HCT116 (cell line): ENCODE results near the gene CDCP2. TPM values are rescaled to one million over a fixed set of nuclear protein-coding genes. Genes with fewer than 3 reads are reported as not detected.

Experiments
- ATAC-seq: fragments of 200-7000 bp; cut with Tn5 transposase; 2 replicates; pipeline ENCODE4 v1.9.1; 2020; ENCODE audit warnings: mild to moderate bottlenecking, moderate library complexity
- BruUV-seq: library from RNA; stranded (reverse); fragments of 400-500 nt; replicated peaks from 2 replicates; lab custom pipeline; 2021; lab: Mats Ljungman, UMichigan
- CTCF ChIA-PET: fragments of 300-600 bp; sonication (Branson Sonifier 250); formaldehyde crosslinking; loops from one replicate; lab custom pipeline; 2021; ENCODE audit warnings: antibody characterized with exemption; lab: Charles Lee
- POLR2A ChIA-PET: fragments of 300-600, 350-600 bp; sonication (Branson Sonifier 250); formaldehyde crosslinking; loops from one replicate; lab custom pipeline; 2021; ENCODE audit warnings: antibody characterized with exemption; lab: Charles Lee
- RAD21 ChIA-PET, 2 experiments: fragments of 300-600 bp; sonication (Branson Sonifier 250); formaldehyde crosslinking; loops; one replicate each; lab custom pipeline; 2023; ENCODE audit warnings: low total read pairs in 2 of 2; ENCODE audit not compliant: uncharacterized antibody in 2 of 2, unreplicated experiment in 2 of 2, low non-redundant PET in 1 of 2; lab: Charles Lee
- DNase-seq: peaks from one replicate; pipeline ENCODE4 v3.0.0-alpha.2; 2010; ENCODE audit warnings: low read depth, low spot score
- H2AFZ ChIP-seq: fragments of 200-600 bp; shearing (Covaris generic), sonication (generic); 2 replicates; pipeline ENCODE4 v1.6.1; 2017; ENCODE audit warnings: low read depth, mixed run types, mixed read lengths, antibody characterized with exemption, low read length; ENCODE audit not compliant: poor library complexity, severe bottlenecking
- H3K27ac ChIP-seq: 2 replicates; pipeline ENCODE4 v1.5.1; 2012; ENCODE audit warnings: low read depth, low read length
- H3K27me3 ChIP-seq: fragments of 200-600 bp; sonication (generic); 2 replicates; pipeline ENCODE4 v1.6.1; 2016; ENCODE audit warnings: mixed run types, low read length, mixed read lengths; ENCODE audit not compliant: insufficient read depth
- H3K36me3 ChIP-seq, 2 experiments: fragments of 200-500 bp in 1 of 2; fragments of 200-600 bp in 1 of 2; sonication (Bioruptor generic) in 1 of 2; sonication (generic) in 1 of 2; 2 replicates each; pipeline versions ENCODE4 v1.5.1 to v1.6.1; 2014 to 2016; ENCODE audit warnings: low read length in 2 of 2, inconsistent platforms in 1 of 2, mixed read lengths in 1 of 2, mixed run types in 1 of 2; ENCODE audit not compliant: insufficient read depth in 2 of 2, control insufficient read depth in 1 of 2
- H3K4me1 ChIP-seq, 2 experiments: fragments of 200-600 bp in 1 of 2; sonication (generic) in 1 of 2; 2 replicates each; pipeline versions ENCODE4 v1.5.1 to v1.6.1; 2012 to 2017; ENCODE audit warnings: low read length in 2 of 2, inconsistent platforms in 1 of 2, mild to moderate bottlenecking in 1 of 2, mixed read lengths in 1 of 2, mixed run types in 1 of 2, moderate library complexity in 1 of 2; ENCODE audit not compliant: insufficient read depth in 2 of 2, control insufficient read depth in 1 of 2
- H3K4me2 ChIP-seq: fragments of 200-600 bp; sonication (generic); 2 replicates; pipeline ENCODE4 v1.6.1; 2017; ENCODE audit warnings: mixed run types, low read length, mixed read lengths
- H3K4me3 ChIP-seq, 2 experiments: fragments of 200-600 bp in 1 of 2; sonication (generic) in 1 of 2; replicated peaks in 1 of 2; 2 replicates each; pipeline ENCODE4 v1.5.1; 2011 to 2016; ENCODE audit warnings: low read length in 2 of 2, control low read depth in 1 of 2, low read depth in 1 of 2, mild to moderate bottlenecking in 1 of 2, mixed read lengths in 1 of 2, mixed run types in 1 of 2
- H3K79me2 ChIP-seq: fragments of 200-600 bp; sonication (generic); 2 replicates; pipeline ENCODE4 v1.6.1; 2017; ENCODE audit warnings: mild to moderate bottlenecking, mixed run types, low read length, moderate library complexity, mixed read lengths; ENCODE audit not compliant: insufficient read depth
- H3K9ac ChIP-seq: fragments of 200-600 bp; sonication (generic); 2 replicates; pipeline ENCODE4 v1.6.1; 2016; ENCODE audit warnings: low read length, mixed read lengths
- H3K9me2 ChIP-seq: fragments of 200-600 bp; sonication (generic), shearing (Covaris generic); 2 replicates; pipeline ENCODE4 v1.6.1; 2017; ENCODE audit warnings: mixed run types, mild to moderate bottlenecking, moderate library complexity; ENCODE audit not compliant: insufficient read depth
- H3K9me3 ChIP-seq, 2 experiments: fragments of 200-500 bp in 1 of 2; fragments of 200-600 bp in 1 of 2; sonication (Bioruptor generic) in 1 of 2; sonication (generic) in 1 of 2; 2 replicates each; pipeline ENCODE4 v1.6.1; 2014 to 2017; ENCODE audit warnings: low read length in 2 of 2, mixed read lengths in 2 of 2, inconsistent platforms in 1 of 2, low read depth in 1 of 2, mild to moderate bottlenecking in 1 of 2, mixed run types in 1 of 2, moderate library complexity in 1 of 2; ENCODE audit not compliant: control insufficient read depth in 1 of 2, insufficient read depth in 1 of 2
- H4K20me1 ChIP-seq: fragments of 200-600 bp; sonication (generic), shearing (Covaris generic); 2 replicates; pipeline ENCODE4 v1.6.1; 2017; ENCODE audit warnings: mixed run types, mild to moderate bottlenecking, moderate library complexity; ENCODE audit not compliant: insufficient read depth
- ATF3 ChIP-seq: IDR thresholded peaks from 2 replicates; pipeline ENCODE4 v1.6.1; 2012
- CBX3 ChIP-seq: IDR thresholded peaks from 2 replicates; pipeline ENCODE4 v1.6.1; 2012; ENCODE audit warnings: low read depth
- CEBPB ChIP-seq: IDR thresholded peaks from 2 replicates; pipeline ENCODE4 v1.6.1; 2012; ENCODE audit warnings: low read depth
- CTCF ChIP-seq, 3 experiments: fragments of 200-600 bp in 1 of 3; sonication (generic) in 1 of 3; IDR thresholded peaks in 2 of 3; conservative IDR thresholded peaks in 1 of 3; 2 replicates each; pipeline ENCODE4 v1.5.1; 2012 to 2017; ENCODE audit warnings: low read depth in 2 of 3, low read length in 2 of 3, antibody characterized with exemption in 1 of 3, borderline replicate concordance in 1 of 3, control low read depth in 1 of 3, mild to moderate bottlenecking in 1 of 3, mixed read lengths in 1 of 3, mixed run types in 1 of 3, moderate library complexity in 1 of 3; ENCODE audit not compliant: insufficient read depth in 1 of 3
- EGR1 ChIP-seq: IDR thresholded peaks from 2 replicates; pipeline ENCODE4 v1.6.1; 2012; ENCODE audit warnings: low read depth
- ELF1 ChIP-seq: IDR thresholded peaks from 2 replicates; pipeline ENCODE4 v1.6.1; 2012; ENCODE audit warnings: low read depth, borderline replicate concordance
- EZH2 ChIP-seq: fragments of 200-600 bp; sonication (generic); IDR thresholded peaks from 2 replicates; pipeline ENCODE4 v1.6.1; 2017; ENCODE audit warnings: antibody characterized with exemption, mixed run types
- EZH2phosphoT487 ChIP-seq: fragments of 200-600 bp; IDR thresholded peaks from 2 replicates; pipeline ENCODE4 v1.6.1; 2018; ENCODE audit warnings: antibody characterized with exemption, borderline replicate concordance
- FOSL1 ChIP-seq: IDR thresholded peaks from 2 replicates; pipeline ENCODE4 v1.6.1; 2012; ENCODE audit warnings: low read depth
- JUND ChIP-seq: IDR thresholded peaks from 2 replicates; pipeline ENCODE4 v1.6.1; 2012
- MAX ChIP-seq: IDR thresholded peaks from 2 replicates; pipeline ENCODE4 v1.6.1; 2012
- POLR2AphosphoS5 ChIP-seq: IDR thresholded peaks from 2 replicates; pipeline ENCODE4 v1.6.1; 2011; ENCODE audit warnings: mild to moderate bottlenecking, low read depth, low read length, moderate library complexity
- RAD21 ChIP-seq: IDR thresholded peaks from 2 replicates; pipeline ENCODE4 v1.6.1; 2012; ENCODE audit warnings: low read depth, mild to moderate bottlenecking
- SP1 ChIP-seq: IDR thresholded peaks from 2 replicates; pipeline ENCODE4 v1.6.1; 2012; ENCODE audit warnings: low read depth
- SRF ChIP-seq: IDR thresholded peaks from 2 replicates; pipeline ENCODE4 v1.6.1; 2012; ENCODE audit warnings: low read depth
- TCF7L2 ChIP-seq: IDR thresholded peaks from 2 replicates; pipeline ENCODE4 v1.7.0; 2011; ENCODE audit warnings: borderline replicate concordance, inconsistent platforms; ENCODE audit not compliant: insufficient read depth, insufficient read length; ENCODE audit errors: extremely low read depth
- YY1 ChIP-seq: IDR thresholded peaks from 2 replicates; pipeline ENCODE4 v1.6.1; 2011; ENCODE audit warnings: low read length, low read depth, moderate library complexity, mild to moderate bottlenecking; ENCODE audit not compliant: insufficient replicate concordance; ENCODE audit errors: extremely low read depth
- ZFX ChIP-seq: fragments of 450-650 bp; IDR thresholded peaks from 2 replicates; pipeline ENCODE4 v1.6.1; 2017
- intact Hi-C: fragments of 100-400 bp; cut with micrococcal nuclease; formaldehyde crosslinking; loops from 2 replicates; pipeline ENCODE4 v1.10.0; 2022
- total RNA-seq: library from RNA; stranded (reverse); gene quantifications from one replicate; pipeline ENCODE4 v1.2.1, GENCODE V29; 2021; ENCODE audit not compliant: unreplicated experiment
- TF ChIP-seq, protein P1 (sequence below): IDR thresholded peaks from 2 replicates; pipeline ENCODE4 v1.6.1; 2011; ENCODE audit warnings: mild to moderate bottlenecking, low read length, moderate library complexity; ENCODE audit not compliant: insufficient replicate concordance; ENCODE audit errors: extremely low read depth

CDCP2 gene
- total RNA-seq, 1 experiment from 2014 or later = 0.22 TPM

DNA sequence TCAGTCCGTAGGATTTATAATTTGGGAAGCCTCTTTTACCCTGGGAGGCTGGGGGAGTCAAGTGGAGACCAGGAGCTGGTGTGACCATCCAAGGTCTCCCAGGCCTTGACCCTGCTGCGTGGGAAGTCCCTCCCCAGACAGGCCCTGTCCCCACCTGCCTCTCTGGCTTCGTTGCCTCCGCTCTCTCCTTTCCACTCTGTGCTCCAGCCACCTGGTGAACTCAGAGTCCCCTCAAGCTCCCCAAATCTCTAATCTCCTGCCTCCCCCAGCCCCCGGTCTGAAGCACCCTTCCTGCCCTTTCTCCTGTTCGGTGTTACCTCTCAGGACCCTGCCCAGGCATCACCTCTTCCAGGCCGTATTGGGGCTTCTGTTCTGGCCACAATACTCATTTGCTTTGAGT lies 27.9 kb downstream of the CDCP2 start:
- POLR2A ChIA-PET = no interaction called here
- Histone ChIP-seq H3K9me2 (no peaks in the 10 kb centered on the region), H3K4me3 (no peak overlapping the region), H3K36me3 (no peaks in the 10 kb centered on the region), H3K79me2 (no peaks in the 10 kb centered on the region), H3K27me3 (no peaks in the 10 kb centered on the region), H3K27ac (no peak overlapping the region), H4K20me1 (no peaks in the 10 kb centered on the region), H3K9me3 (no peaks in the 10 kb centered on the region), H2AFZ (no peak overlapping the region), H3K9ac (no peak overlapping the region), H3K4me2 (no peak overlapping the region), H3K4me1 (peaks cover 2 to 15% of the 10 kb centered on the region in 2 experiments; a peak in 3 of 4 replicates)
- no TSS peak for BruUV-seq
- CTCF ChIA-PET = interaction anchor here (0.7 to 2.6 kb wide), 4 partner anchors 7 to 365 kb away, joined by 3 to 7 read pairs (median 4); no protein-coding TSS in a partner anchor
- DNase-seq (no peak), ATAC-seq (no peak)
- TF ChIP-seq, protein P1, sequence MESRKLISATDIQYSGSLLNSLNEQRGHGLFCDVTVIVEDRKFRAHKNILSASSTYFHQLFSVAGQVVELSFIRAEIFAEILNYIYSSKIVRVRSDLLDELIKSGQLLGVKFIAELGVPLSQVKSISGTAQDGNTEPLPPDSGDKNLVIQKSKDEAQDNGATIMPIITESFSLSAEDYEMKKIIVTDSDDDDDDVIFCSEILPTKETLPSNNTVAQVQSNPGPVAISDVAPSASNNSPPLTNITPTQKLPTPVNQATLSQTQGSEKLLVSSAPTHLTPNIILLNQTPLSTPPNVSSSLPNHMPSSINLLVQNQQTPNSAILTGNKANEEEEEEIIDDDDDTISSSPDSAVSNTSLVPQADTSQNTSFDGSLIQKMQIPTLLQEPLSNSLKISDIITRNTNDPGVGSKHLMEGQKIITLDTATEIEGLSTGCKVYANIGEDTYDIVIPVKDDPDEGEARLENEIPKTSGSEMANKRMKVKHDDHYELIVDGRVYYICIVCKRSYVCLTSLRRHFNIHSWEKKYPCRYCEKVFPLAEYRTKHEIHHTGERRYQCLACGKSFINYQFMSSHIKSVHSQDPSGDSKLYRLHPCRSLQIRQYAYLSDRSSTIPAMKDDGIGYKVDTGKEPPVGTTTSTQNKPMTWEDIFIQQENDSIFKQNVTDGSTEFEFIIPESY = no peak
- TF ChIP-seq YY1 = no peak
- TF ChIP-seq EZH2 = no peak
- no peak for TF ChIP-seq CTCF (IDR thresholded peaks at IDR 0.05 in 2 of 3, conservative IDR thresholded peaks at IDR 0.05 in 1 of 3; ENCODE audit: borderline replicate concordance in 1 of 3, insufficient read depth in 1 of 3, low read depth in 2 of 3, low read length in 2 of 3)
- TF ChIP-seq CBX3 = no peak
- no peak for TF ChIP-seq TCF7L2
- no peak for TF ChIP-seq RAD21
- TF ChIP-seq ZFX = no peak
- TF ChIP-seq SP1 = no peak
- no peak for TF ChIP-seq ATF3
- no peak for TF ChIP-seq EZH2phosphoT487
- no peak for TF ChIP-seq ELF1
- no peak for TF ChIP-seq CEBPB
- TF ChIP-seq JUND = no peak
- no peak for TF ChIP-seq SRF
- no peak for TF ChIP-seq FOSL1
- TF ChIP-seq MAX = no peak
- TF ChIP-seq EGR1 = no peak
- no peak for TF ChIP-seq POLR2AphosphoS5
- RAD21 ChIA-PET = interaction anchor here in 1 of 2 experiments (1.2 kb wide), 1 partner anchor 365 kb away, joined by 3 read pairs; no protein-coding TSS in a partner anchor
- intact Hi-C loops = loop anchor here (1.0 to 5.0 kb wide), 2 partner anchors 364 to 687 kb away; no protein-coding TSS in a partner anchor
